GM18861 (cell line): Measurements from ENCODE around the gene HYAL3.

Experiments
- ATAC-seq: cut with Tn5 transposase; IDR thresholded peaks from one replicate; pipeline ENCODE4 v1.9.1; 2021; ENCODE audit not compliant: unreplicated experiment

Gene HYAL3

DNA sequence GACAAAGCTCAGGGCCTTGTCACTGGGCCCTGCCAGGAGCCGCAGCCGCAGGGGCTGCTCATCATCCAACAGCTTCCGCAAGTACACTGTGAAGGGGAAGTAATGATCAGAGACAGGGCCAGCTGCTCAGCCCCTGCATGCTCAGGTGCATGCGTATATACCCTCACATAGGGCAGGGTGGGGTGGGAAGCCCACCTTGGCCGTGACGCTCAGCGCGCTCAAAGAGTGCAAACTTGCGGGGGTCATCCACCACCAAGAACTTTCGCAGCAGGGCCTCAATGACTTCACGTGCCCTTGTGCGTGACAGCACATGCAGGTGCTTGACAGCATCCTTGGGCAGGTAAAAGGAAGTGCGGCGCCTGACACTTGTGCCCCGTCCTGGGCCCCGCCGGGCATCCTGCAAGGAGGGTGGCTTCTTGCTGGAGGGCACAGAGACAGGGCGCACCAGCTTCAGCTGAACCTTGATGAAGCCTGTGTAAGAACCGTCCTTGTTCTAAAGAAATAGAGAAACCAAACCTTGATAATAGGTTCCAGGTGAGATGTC lies 32.2 kb upstream of the HYAL3 start:
- ATAC-seq: no peak

DNA sequence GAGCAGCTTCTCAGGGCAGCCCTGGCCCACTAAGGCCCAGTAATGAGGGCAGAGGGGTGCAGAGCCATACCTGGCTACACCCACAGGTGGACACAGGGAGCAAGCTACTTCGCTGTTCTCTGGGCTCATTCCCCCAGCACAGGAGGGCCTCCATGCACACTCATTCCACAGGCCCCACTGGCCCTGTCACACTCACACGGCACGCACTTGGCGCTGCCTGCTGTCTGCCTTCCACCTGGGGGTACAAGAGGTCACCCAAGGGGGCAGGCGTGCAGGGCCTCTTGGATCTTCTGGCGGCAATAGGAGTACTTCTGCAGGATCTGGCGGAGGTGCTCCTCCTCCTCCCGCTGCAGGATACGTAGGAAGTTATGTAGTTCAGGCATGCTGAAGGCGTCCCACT lies 31.1 kb upstream of the HYAL3 start:
- no peak for ATAC-seq

DNA sequence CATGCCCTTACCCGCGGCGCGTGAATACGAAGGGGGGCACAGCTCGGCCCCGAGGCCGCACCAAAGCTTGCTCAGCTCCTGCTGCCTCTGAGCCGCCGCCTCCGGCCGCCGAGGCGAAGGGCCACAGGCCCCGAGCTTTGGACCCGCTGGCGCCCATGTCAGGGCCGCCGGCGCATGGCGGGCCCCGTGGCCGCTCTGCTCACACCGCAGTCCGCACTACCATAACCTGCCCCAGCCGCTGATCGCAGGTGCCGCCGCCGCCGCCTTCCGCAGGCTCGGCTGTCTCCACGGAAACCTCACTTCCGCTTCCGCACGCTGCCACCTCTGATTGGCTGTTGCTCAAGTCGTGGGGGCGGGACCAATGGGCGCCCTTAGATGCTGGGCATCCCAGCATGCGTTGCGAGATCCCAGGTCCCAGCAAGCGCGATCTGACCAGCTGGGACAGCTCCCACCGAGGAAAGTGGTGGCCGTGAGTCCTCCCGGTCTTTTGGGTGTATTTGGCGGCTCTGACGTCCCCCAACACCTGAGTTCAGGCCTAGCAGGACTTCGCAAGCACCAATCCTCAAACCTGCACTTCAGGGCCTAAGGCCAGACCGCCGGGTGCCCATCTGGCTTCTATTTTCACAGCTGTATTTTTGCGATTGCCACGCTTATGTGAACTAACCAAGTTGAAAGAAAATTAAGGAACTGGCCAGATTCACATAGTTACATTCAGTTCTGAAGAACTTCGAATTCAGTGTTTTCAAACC lies 28.9 kb upstream of the HYAL3 start, which contains the start of gene TUSC2:
TSS of gene TUSC2 (minus strand) at position 281 of the 749 bp plus-strand sequence. CDS start at position 157, 124 bp downstream.
- peak; percentile 80 for ATAC-seq

DNA sequence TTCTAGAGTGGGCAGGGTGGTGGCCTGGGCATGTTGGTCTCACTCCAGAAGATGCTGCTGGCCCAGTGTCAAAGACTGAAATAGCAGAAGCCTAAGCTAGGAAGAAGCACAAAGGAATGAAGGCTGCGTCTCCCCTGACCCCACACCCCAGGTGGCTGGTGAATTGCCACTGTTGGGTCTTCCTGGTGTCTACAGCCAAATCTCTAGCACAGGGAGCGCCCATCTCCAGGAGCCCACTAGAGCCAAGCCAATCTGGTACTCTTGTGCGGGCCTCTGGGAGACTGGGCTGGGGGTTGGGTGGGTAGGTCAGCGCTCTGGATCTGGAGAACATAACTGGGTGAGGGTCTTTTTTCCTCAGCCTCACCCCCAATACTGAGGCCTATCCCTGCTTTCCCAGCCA lies 27.9 kb upstream of the HYAL3 start:
- no peak for ATAC-seq

DNA sequence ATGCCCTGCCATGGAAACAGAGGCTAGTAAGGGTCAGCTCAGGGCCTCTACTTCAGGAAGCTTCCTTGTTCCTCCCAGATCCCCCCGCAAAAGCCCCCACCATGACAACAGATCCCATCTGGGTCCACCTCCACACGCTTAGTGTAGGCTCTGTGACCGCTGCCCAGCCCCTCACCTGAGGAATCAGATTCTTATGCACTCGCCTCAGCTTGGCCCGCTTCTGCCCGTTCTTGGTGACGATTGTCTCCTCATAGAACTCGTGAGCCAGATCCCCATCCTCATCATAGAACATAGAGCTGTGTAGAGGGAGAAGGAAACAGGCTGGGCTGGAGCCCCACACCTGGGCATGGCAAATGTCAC lies 27.0 kb upstream of the HYAL3 start:
- ATAC-seq: no peak

DNA sequence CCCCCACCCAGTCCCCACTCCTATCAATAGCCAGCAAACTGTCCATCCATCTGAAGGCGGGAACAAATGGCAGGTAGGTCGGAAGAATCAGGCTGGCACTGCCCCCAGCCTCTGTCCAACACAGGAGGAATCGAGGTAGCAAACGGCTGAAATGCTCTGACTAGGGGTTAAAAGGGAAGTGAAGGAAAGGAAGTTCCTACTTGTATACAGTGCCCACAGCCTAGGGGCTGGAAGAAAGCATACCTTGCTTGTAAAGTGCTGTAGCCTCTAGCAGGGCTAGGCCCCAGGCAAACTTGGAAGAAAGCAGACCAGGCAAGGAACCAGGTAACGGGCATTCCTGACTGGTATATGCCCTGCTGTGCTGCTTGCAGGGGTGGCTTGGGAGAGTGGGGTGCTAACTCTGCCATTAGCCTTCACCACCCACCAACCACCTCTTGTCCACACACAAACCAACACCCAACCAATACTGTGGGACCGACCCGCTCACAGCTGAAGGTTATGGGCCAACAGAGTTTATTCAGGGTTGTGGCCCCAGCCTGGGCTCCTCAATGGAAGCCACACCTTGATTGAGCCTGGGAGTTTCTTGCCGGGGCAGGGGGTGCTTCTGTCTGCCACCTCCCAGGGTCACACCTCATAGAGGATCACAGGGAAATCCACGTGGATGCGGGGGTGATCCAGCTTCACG lies 26.4 kb upstream of the HYAL3 start:
- no peak for ATAC-seq

DNA sequence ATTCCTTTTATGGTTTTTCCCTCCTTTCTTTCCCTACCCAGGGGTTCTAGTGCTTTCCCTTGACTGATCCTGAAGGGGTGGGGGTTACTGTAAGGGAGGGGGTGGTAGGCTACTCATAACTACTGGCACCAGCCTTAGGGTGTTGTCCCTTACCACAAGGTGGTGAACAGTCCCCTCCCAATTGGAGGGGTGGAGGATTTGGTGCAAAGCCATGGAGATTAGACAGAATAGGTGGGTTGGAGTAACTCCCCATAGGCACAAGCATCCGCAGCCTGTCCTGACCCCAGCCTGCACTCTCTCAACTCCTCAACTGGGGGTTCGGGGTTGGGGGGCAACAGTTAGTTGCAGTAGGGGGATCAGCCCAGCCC lies 25.9 kb upstream of the HYAL3 start:
- no peak for ATAC-seq

DNA sequence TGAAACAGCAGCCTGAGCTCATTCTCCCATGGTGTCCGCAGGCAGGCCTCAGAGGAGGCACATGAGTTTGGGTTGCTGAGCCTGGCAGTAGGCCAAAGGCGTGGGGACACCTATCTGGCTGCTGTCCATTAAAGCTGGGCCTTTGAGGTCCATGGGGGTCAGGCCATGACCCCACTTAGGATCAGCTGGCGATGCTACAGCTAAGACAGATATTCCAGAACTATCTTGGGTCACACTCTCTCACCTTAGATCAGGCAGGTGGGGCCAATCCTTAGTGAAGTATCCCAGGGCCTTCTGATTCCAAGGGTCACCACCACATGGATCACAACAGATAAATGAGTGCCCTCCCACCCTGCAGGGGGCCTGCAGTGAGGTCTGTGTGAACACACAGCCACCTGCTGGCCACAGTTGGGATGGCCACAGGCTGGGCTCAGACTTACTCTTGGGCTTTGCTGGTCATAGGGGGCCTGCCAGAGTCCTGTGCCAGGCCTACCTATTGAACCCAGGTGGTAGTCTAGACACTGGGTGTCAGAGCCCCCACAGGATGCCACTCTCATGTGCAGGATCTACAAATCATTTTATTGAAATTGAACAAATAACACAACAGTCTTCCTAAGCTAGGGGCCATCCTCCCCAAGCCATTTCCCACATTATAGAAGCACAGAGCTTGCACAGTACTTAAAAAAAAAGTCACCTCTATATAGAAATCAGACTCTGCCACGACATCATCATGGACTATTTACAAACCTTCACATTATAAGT lies 25.3 kb upstream of the HYAL3 start:
- ATAC-seq: no peak

DNA sequence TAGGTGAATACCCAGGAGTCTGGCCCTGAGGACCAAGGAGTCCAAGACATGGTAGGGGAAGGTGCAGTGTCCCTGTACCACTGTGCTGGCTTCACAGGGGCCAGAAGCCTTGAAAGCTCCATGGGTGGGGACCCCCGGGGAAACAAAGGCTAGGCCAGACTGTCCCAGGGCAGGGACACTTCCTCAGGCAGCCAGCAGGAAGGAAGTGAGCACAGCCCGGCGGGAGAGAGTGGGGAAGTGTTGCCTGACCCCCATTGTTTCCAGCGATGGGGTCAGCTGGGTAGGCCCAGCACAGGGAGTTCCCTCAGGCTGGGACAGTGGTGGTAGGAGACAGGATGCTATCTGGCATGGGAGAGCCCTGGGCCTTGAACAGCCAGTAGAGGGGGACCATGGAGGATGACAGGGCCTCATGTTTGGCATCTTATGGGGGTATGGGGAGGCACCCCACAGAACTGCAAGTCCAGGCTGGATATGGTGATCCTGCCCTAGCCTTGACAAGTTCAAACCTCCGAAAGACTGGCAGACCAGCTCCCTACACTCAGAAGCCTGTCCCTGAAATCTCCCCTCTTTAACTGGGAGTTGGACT lies 24.5 kb upstream of the HYAL3 start:
- no peak for ATAC-seq

DNA sequence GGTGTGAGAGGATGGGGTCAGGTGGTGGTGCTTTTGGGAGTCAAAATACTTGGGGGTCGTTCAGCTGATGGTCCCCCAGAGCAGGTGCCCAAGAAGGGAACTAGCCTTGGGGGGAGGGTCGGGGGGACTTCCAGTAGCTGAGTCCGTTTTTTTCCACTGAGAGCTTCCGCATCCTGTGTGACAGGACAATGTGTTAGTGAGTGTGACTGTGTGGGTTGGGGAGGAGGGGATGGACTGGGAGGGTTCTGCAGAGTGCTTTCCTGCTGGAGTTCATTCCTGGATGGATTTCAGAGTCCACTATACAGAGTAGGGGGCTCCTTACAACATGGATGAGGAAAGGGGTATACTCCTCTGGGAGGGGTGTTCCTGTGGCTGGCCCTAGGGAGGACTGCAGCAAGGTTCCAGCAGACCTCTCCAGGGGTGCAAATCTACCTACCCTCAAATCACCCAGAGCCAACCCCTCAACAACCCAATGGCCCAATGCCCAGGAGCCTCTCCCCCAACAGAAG lies 23.9 kb upstream of the HYAL3 start:
- no peak for ATAC-seq

DNA sequence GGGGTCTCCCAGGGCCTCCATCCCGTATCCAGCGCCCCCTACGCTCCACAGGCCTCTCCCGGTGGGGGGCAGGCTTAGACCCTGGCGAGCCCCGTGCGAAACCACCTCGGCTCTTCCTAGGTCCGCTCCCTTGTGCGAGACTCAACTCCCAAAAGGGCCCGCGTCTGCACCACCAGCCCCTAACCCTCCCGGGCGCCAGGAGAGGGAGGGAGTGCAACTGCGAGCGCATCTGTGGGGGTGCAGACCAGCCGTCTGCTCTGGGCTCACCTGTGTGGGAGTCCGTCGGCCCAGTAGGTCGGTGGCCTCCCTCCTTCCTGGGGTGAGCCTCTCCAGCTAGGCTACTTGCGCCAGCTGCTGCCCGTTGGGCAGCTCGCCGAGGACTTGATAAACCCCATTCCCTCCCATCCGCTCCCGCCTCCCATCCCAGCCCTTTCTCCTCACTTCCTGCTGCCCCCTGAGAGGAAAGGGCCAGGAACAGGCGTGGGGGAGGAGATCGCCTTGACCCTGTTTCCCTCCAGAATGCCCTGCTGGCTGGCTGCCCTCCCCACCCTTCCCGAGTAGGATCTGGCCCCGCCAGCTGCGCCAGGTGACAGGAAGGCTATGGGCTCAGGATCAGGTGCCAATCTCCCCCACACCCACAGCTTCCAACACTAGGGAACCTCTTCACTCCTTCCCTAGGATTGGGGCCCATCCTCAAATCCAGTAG lies 23.3 kb upstream of the HYAL3 start, which contains the start of gene HYAL2:
TSS of gene HYAL2 (minus strand) at position 360 of the 706 bp plus-strand sequence. CDS start 2,256 bp downstream, outside the sequence.
- ATAC-seq: no peak

DNA sequence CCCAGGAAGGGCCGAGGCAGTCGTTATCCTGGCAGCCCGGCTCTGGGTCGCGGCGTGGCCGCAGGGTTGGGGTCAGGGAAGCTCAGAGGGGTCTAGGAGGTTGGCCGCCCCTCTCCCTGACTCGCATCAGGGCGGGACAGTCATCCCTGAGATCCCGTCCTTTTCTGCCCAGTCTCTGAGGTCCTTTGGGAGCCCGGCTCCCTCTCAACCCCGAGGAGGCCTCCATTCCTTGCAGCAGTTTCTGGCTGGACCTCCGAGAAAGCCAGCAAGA lies 22.8 kb upstream of the HYAL3 start:
- no peak for ATAC-seq

DNA sequence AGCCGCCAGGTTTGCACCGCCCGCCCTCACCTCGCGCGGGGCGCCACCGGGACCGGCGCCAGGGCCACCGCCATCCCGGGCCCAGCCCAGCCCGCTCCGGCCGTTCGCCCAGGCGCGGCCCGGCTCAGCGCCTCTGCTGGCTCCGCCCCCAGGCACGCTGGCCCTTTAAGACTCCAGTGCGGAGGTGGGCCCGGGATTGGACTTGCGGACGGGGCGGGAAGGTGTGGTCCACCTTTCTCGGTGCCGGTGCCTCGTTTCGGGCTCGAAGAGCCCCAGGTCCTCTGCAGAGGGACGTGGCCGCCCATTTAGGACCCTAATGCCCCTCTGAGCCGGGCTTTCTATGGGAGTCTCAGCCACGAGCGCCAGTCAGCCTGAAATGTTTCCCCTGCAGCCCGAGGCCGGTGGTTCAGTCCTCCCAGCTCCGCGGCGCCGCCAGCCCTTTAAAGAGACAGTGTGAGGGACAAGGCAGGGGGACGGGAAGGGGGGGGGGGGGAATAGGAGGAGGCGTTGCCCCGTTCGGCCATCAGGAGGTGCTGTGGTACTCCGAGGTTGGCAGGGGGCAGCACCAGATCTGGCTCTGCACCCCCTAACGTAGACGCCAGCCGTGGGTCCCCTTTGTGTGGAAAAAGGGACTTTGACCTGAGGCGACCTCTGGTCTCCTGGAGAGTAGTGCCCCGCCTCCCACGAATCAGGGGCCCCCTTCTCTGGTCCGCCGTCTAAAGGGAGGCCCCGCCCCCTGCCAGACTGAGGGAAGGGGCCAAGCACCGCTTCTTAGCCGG lies 22.3 kb upstream of the HYAL3 start:
- peak; percentile 58 for ATAC-seq

DNA sequence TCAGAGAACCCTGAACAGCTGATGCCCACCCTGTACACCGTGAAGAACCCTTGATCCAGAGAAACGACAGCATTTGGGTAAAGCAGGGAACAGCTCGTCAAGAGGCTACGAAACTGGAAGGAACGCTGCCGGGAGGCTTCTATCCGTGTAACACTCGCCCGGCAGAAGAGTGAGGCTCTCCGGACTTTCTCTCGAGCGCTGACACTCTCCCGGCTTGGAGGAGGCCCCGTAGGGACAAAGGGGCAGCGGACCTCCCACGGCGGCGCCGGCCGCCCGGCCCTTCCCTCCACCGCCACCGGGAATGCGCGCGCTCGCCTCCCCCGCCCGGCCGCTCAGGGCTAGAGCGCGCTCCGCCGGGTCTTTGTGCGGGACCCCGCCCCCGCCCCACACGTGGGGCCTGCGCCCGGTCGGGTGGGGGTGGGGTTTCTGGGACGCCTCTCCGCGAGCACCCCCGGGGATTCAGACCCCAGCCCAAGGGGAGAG lies 21.7 kb upstream of the HYAL3 start:
- peak; percentile 39 for ATAC-seq

DNA sequence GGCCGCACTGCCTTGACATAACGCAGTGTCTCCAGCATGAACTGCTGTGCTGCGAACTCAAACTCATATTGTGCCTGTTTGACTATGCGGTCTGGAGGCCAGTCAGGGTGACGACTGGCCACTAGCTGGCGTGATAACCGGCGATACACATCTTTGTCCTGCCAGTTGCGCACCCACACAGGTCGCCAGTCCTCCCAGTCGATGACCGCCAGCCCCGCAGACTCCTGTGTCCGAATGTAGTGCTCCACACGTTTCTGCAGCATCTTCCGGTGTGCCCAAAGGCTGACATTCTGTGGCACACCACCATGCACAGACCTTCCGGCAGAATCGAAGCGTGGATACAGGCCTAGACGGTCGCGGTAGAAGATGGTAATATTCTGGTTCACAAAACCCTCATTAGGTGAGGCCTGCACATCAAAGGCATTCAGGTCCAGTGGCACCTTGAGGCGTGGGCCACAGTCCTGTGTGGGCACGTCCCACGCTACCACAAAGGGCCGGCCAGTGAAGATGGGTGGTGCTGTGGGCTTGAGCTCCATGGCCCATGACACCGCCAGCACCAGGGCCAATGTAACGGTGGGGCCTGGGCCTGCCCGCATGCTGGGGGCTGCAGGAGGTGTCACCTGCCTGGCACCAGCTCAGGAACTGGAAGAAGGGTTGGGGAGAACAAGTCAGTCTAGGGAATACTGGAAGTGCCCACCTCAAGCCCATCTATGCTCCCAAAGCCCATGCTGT lies 20.9 kb upstream of the HYAL3 start:
- no peak for ATAC-seq

DNA sequence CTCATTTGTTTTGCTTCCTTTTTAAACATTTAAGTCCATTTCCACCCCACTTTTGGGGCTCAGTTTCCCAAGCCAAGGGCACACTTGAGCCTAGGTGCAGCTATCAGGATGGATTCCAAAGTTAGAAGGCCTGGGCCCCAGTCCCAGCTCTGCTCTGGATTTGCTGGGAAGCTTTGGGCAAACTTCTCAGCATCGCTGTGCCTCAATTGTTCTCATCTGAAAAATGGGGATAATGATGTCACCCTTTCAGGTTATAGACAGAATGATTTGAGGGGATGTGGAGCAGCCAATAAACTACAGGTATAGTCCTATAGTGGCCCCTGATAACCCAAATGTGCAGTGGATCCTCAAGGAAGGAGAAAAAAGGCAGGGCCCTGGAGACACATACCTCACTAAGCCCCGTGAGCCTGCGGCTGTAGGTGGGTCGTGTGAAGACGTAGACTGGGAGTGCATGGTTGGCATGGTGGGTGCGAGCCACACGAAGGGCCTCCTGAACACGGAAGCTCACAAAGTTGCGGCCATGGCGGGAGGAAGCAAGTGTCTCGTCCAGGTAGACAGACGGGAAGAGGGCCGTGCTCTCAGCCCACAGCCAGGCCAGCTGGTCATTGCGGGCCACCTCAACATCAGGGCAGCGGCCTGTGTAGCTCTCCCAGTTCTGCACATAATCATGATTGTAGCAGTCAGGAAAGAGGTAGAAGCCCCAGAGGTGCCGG lies 20.1 kb upstream of the HYAL3 start:
- ATAC-seq: no peak

DNA sequence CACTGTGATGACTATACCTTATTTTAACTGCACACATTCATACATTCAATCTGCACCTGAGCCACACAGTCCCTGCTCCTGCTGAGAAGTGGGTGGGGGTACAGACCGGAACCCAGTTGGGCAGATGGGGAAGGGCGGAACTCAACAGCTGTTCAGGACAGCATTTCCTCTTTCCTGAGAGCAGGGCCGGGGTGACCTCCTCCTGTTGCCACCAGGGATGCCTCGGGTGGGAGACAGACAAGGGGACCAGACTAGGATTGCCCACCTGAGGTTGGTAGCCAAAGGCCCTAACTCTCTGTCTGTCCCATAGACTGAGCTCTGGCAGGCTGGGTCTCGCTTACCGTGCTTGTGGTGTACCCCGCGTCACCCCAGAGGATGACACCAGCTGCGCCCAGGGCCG lies 19.4 kb upstream of the HYAL3 start:
- ATAC-seq: no peak

DNA sequence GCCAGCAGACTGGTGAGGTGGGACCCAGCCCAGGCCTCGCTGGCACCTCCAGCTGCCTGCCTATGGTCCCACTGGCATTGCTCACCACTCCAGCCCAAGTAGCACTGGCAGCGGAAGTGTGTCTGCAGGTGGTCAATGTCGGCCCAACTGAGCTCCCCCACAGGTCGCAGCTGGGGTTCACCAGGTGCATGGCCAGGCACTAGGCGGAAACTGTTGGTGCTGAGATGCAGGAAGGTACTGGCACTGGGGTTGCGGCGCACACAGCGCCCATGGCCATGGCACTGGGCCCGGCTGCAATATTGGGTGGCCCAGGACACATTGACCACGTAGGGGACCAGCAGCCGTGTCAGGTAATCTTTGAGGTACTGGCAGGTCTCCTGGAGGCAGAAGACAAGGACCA lies 19.0 kb upstream of the HYAL3 start:
- no peak for ATAC-seq
